Upper lobe of right lung (tissue), 1 donor: ENCODE results near the gene VILL. TPM values are rescaled to one million over a fixed set of nuclear protein-coding genes. Genes with fewer than 3 reads are reported as not detected.

Experiments used
- ATAC-seq: fragments of 200-7000 bp; cut with Tn5 transposase; one replicate; pipeline ENCODE4 v1.9.1; 2020; ENCODE audit warnings: mild to moderate bottlenecking, moderate library complexity
- DNase-seq: peaks from one replicate; pipeline ENCODE4 v3.0.0-alpha.2; 2020
- H3K27ac ChIP-seq: fragments of 200-600 bp; one replicate; pipeline ENCODE4 v1.8.0; 2022
- H3K27me3 ChIP-seq: fragments of 200-600 bp; one replicate; pipeline ENCODE4 v1.8.0; 2022; ENCODE audit warnings: mild to moderate bottlenecking
- H3K36me3 ChIP-seq: fragments of 200-600 bp; one replicate; pipeline ENCODE4 v1.8.0; 2022
- H3K4me1 ChIP-seq: fragments of 200-600 bp; one replicate; pipeline ENCODE4 v1.8.0; 2022
- H3K4me3 ChIP-seq: fragments of 200-600 bp; one replicate; pipeline ENCODE4 v1.8.0; 2022; ENCODE audit warnings: mild to moderate bottlenecking
- H3K9me3 ChIP-seq: fragments of 200-600 bp; one replicate; pipeline ENCODE4 v1.8.0; 2022
- intact Hi-C: fragments of 100-400 bp; cut with DNase I; formaldehyde crosslinking; loops from one replicate; pipeline ENCODE4 v1.11.0; 2022
- total RNA-seq: library from RNA; stranded (reverse); fragmentation: NEBNext Ultra II Directional; extraction: Animal tissue kit (Norgen Biotek cat#: 25700); gene quantifications from one replicate; pipeline ENCODE4 v1.2.1, GENCODE V29; 2021
- TF ChIP-seq, protein P1 (sequence below): fragments of 200-600 bp; IDR thresholded peaks from one replicate; pipeline ENCODE4 v1.8.0; 2022; ENCODE audit warnings: antibody characterized with exemption
- donor health status: DM: no; HTN: yes; CAD: no; lungs with severe emphysema.

Gene VILL
- total RNA-seq, 1 donor from 2014 or later: 8.9 TPM

DNA sequence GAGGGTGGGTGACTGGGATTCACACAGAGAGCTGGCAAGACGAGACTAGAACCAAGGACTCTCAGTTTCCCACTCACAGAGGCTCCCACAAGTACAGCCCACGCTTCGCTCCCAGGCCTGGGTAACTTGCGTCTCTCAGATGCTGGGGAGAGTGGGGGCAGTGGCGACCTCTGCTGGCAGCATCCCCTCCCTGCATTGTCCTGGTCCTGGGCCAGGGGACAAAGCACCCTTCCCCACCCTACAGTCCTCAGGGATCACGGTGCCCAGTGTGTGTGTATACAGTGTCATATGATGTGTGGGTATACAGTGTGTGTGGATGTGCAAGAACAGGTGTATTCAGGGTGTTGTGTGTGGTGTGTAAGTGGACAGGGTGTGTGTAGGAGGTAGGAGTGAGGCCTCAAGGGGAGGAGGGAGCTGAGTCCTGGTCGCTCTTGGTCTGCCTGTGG is 12.8 kb downstream of the VILL start:
- peak; percentile 67 for ATAC-seq
- intact Hi-C loops: no loop called here

DNA sequence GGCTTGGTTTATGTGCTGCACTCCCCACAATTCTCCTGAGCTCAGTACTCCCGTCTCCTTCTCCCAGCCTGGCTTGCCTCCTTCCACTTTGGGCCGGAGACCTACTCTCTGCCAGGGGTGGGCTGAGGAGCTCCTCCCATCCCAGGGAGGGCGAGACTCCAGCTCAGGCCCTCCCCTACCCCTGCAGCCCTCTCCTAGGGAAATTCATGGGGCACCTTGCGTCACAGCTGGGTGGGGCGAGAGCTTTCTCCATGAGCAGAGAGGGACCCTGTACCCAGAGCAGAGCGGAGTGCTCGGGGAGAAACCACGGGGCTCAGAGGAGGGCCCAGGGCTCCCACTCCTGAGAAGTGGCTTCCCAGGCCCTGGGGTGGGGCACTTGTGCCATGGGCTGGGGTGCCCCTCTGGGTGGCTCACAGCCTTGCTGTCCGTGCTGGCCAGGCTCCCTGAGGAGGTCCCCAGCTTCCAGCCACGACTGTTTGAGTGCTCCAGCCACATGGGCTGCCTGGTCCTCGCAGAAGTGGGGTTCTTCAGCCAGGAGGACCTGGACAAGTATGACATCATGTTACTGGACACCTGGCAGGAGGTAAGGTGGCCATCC is 13.3 kb downstream of the VILL start:
- TF ChIP-seq, protein P1, sequence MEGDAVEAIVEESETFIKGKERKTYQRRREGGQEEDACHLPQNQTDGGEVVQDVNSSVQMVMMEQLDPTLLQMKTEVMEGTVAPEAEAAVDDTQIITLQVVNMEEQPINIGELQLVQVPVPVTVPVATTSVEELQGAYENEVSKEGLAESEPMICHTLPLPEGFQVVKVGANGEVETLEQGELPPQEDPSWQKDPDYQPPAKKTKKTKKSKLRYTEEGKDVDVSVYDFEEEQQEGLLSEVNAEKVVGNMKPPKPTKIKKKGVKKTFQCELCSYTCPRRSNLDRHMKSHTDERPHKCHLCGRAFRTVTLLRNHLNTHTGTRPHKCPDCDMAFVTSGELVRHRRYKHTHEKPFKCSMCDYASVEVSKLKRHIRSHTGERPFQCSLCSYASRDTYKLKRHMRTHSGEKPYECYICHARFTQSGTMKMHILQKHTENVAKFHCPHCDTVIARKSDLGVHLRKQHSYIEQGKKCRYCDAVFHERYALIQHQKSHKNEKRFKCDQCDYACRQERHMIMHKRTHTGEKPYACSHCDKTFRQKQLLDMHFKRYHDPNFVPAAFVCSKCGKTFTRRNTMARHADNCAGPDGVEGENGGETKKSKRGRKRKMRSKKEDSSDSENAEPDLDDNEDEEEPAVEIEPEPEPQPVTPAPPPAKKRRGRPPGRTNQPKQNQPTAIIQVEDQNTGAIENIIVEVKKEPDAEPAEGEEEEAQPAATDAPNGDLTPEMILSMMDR: no peak
- Histone ChIP-seq H3K36me3 (peaks cover 16% of the 10 kb centered on the region), H3K4me1 (peaks cover 8% of the 10 kb centered on the region), H3K27me3 (no peaks in the 10 kb centered on the region), H3K4me3 (no peak overlapping the region), H3K9me3 (no peaks in the 10 kb centered on the region), H3K27ac (no peak overlapping the region)
- DNase-seq (peak; percentile 58), ATAC-seq (no peak)
- intact Hi-C loops: no loop called here

More for the DNA sequence above, 12.8 kb downstream of the VILL start:
- DNase-seq: peak; percentile 80
- Histone ChIP-seq H3K27ac (no peak overlapping the region), H3K36me3 (peaks cover 13% of the 10 kb centered on the region), H3K27me3 (no peaks in the 10 kb centered on the region), H3K4me3 (no peak overlapping the region), H3K4me1 (peaks cover 11% of the 10 kb centered on the region), H3K9me3 (no peaks in the 10 kb centered on the region)
- TF ChIP-seq, protein P1: peak; percentile 80

DNA sequence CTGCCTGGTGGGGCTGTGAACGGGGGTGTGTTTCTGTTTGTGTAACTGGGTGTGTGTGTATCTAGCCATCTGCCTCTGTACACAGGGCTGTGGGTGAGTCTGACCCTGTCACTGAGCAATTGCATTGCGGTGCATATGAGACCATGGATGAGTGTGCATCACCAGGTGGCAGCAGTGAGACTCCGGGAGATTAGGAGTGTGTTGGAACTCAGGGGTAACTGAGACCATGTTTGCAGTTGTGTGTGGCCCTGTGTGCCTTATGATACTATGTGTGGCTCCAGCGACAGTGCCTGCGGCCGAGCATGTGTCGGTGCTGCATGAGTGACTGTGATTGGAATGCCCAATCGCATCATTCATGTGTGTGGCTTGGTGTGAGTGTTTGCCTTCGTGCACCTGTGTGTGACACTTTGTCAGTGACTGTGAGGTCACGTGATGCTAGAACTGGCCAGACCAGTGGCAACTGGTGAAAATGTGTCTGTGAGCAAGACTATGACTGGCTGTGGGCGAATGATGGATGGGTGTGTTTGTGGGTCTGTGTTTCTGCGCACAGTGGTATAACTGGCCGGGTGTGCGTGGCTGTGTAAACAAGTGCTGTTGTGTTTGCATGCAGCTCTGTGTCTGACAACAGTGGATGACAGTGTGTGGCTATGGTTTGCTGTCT is 14.0 kb downstream of the VILL start:
- intact Hi-C loops: no loop called here
- TF ChIP-seq, protein P1: peak; percentile 69
- peaks cover 16% of the 10 kb centered on the region for H3K36me3 ChIP-seq
- peaks cover 4% of the 10 kb centered on the region for H3K4me1 ChIP-seq
- H3K9me3 ChIP-seq: no peaks in the 10 kb centered on the region
- H3K27ac ChIP-seq: no peak overlapping the region
- DNase-seq: peak; percentile 78
- no peak overlapping the region for H3K4me3 ChIP-seq
- H3K27me3 ChIP-seq: no peaks in the 10 kb centered on the region
- peak; percentile 76 for ATAC-seq

DNA sequence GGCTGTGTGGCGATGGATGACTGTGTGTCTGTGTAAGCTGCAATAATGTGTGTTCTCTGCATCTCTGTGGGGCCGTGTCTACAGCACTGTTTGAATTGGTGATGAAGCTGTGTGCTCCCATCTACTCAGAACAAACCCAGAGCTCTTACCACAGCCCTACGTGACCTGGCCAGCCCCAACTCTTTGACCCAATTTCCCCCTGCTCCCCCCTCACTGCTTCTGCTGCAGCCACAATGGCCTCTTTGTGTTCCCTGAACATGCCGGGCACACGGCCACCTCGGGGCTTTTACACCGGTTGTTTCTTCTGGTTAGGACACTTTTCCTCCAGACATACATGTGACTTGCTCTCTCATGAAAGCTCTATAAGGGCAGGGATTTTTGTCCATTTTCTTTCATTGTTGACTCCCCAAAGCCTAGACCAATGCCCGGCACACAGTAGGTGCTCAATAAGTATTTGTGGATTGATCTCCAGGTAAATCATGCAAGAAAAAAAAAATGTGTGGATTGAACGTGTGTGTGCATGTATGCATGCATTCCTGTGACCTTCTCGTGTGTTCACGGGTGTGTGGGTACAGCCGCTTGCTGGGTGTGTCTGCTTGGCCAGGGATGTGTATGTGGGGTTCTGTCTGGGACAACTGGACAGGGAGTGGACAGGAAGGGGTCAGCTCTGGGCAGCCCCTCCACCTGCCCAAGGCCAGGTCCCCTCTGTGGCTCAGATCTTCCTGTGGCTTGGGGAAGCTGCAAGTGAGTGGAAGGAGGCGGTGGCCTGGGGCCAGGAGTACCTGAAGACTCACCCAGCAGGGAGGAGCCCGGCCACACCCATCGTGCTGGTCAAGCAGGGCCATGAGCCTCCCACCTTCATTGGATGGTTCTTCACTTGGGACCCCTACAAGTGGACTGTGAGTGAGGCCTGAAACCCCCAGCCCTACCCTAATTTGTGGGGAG is 14.8 kb downstream of the VILL start:
- ATAC-seq (no peak), DNase-seq (peak; percentile 62)
- peaks cover 22% of the 10 kb centered on the region for H3K36me3 ChIP-seq
- TF ChIP-seq, protein P1: no peak
- intact Hi-C loops: no loop called here
- H3K4me1 ChIP-seq: peaks cover 4% of the 10 kb centered on the region
- no peak overlapping the region for H3K4me3 ChIP-seq
- no peak overlapping the region for H3K27ac ChIP-seq
- H3K9me3 ChIP-seq: no peaks in the 10 kb centered on the region
- H3K27me3 ChIP-seq: no peaks in the 10 kb centered on the region

DNA sequence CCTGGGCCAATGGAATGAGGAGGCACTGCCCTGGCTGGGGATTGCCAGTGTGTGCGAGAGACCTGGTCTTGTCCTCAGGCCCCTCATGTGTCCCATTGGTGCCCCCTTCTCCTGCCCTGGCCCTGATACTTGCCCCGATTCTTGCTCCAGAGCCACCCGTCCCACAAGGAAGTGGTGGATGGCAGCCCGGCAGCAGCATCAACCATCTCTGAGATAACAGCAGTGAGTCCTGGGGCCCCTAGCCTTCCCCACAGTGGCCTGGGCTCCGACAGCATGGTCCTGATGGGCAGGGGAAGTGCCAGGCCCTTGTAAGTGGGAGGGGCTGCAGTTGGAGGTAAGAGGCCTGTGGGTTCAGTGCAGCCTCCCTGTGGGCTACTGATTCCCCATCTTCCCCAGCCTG is 15.4 kb downstream of the VILL start:
- TF ChIP-seq, protein P1: no peak
- H3K27ac ChIP-seq: no peak overlapping the region
- peaks cover 4% of the 10 kb centered on the region for H3K4me1 ChIP-seq
- no peaks in the 10 kb centered on the region for H3K27me3 ChIP-seq
- peaks cover 29% of the 10 kb centered on the region for H3K36me3 ChIP-seq
- ATAC-seq: no peak
- peak; percentile 48 for DNase-seq
- H3K9me3 ChIP-seq: no peaks in the 10 kb centered on the region
- no peak overlapping the region for H3K4me3 ChIP-seq
- intact Hi-C loops: no loop called here
